Panc1 (cell line): ENCODE results near the gene C6orf89. TPM values are rescaled to one million over a fixed set of nuclear protein-coding genes. Genes with fewer than 3 reads are reported as not detected.

Experiments
- ATAC-seq: fragments of 200-7000 bp; cut with Tn5 transposase; 2 replicates; pipeline ENCODE4 v1.9.1; 2020; ENCODE audit warnings: mild to moderate bottlenecking, moderate library complexity
- BruUV-seq: library from RNA; stranded (reverse); fragments of 400-500 nt; replicated peaks from 2 replicates; lab custom pipeline; 2021; lab: Mats Ljungman, UMichigan
- CTCF ChIA-PET: fragments of 300-600 bp; sonication (Branson Sonifier 250); formaldehyde crosslinking; loops from one replicate; lab custom pipeline; 2022; ENCODE audit warnings: antibody characterized with exemption; lab: Charles Lee
- POLR2A ChIA-PET: fragments of 300-600 bp; sonication (Branson Sonifier 250); formaldehyde crosslinking; loops from one replicate; lab custom pipeline; 2022; ENCODE audit warnings: antibody characterized with exemption; lab: Charles Lee
- DNase-seq: peaks from one replicate; pipeline ENCODE4 v3.0.0-alpha.2; 2010; ENCODE audit warnings: low read depth, low spot score
- H3K27ac ChIP-seq: 2 replicates; pipeline ENCODE4 v1.5.1; 2011; ENCODE audit warnings: mild to moderate bottlenecking, low read length, inconsistent platforms
- H3K27me3 ChIP-seq: fragments of 200-500 bp; sonication (Bioruptor generic); 2 replicates; pipeline ENCODE4 v1.6.0; 2014; ENCODE audit warnings: low read length, inconsistent platforms; ENCODE audit not compliant: control insufficient read depth, insufficient read depth
- H3K36me3 ChIP-seq: fragments of 200-500 bp; sonication (Bioruptor generic); 2 replicates; pipeline ENCODE4 v1.5.1; 2014; ENCODE audit warnings: inconsistent platforms, mild to moderate bottlenecking, low read length, moderate library complexity; ENCODE audit not compliant: control insufficient read depth, insufficient read depth
- H3K4me1 ChIP-seq: 2 replicates; pipeline ENCODE4 v1.5.1; 2011; ENCODE audit warnings: inconsistent platforms, mild to moderate bottlenecking, low read length, moderate library complexity; ENCODE audit not compliant: control insufficient read depth, insufficient read depth
- H3K4me3 ChIP-seq, 2 experiments: 2 replicates each; pipeline ENCODE4 v1.5.1; 2011 to 2012; ENCODE audit warnings: low read depth in 2 of 2, low read length in 2 of 2, mild to moderate bottlenecking in 2 of 2, inconsistent platforms in 1 of 2, moderate library complexity in 1 of 2
- H3K9me3 ChIP-seq: fragments of 200-500 bp; sonication (Bioruptor generic); 2 replicates; pipeline ENCODE4 v1.5.1; 2014; ENCODE audit warnings: low read depth, mild to moderate bottlenecking, inconsistent platforms, low read length, moderate library complexity; ENCODE audit not compliant: control insufficient read depth, insufficient read depth
- POLR2AphosphoS5 ChIP-seq: IDR thresholded peaks from 2 replicates; pipeline ENCODE4 v1.6.1; 2012; ENCODE audit warnings: mild to moderate bottlenecking, low read depth, low read length, moderate library complexity
- SIN3A ChIP-seq: IDR thresholded peaks from 2 replicates; pipeline ENCODE4 v1.6.1; 2012; ENCODE audit warnings: low read depth, mild to moderate bottlenecking, low read length, moderate library complexity, borderline replicate concordance; ENCODE audit not compliant: insufficient read depth
- TCF7L2 ChIP-seq: IDR thresholded peaks from 2 replicates; pipeline ENCODE4 v1.6.1; 2011; ENCODE audit warnings: mild to moderate bottlenecking, low read depth, low read length, inconsistent platforms
- in situ Hi-C: cut with HindIII; loops from 2 replicates; pipeline ENCODE4 v1.10.0; 2016; ENCODE audit warnings: low sequenced_read_pairs, low pct_unique_long_range_greater_than_20kb
- intact Hi-C: fragments of 100-400 bp; cut with micrococcal nuclease; formaldehyde crosslinking; loops from one replicate; pipeline ENCODE4 v1.10.0; 2022; ENCODE audit not compliant: unreplicated experiment
- total RNA-seq: library from RNA; stranded (reverse); gene quantifications from one replicate; pipeline ENCODE4 v1.2.1, GENCODE V29; 2021; ENCODE audit not compliant: unreplicated experiment
- TF ChIP-seq, protein P1 (sequence below), 2 experiments: IDR thresholded peaks; 2 replicates each; pipeline ENCODE4 v1.6.1; 2011 to 2012; ENCODE audit warnings: low read depth in 2 of 2, control low read depth in 1 of 2, low read length in 1 of 2, mild to moderate bottlenecking in 1 of 2, moderate library complexity in 1 of 2; ENCODE audit not compliant: insufficient read depth in 1 of 2
- TF ChIP-seq, protein P2 (sequence below): fragments of 450-650 bp; IDR thresholded peaks from 2 replicates; pipeline ENCODE4 v1.5.1; 2017; ENCODE audit warnings: mild to moderate bottlenecking

Gene C6orf89
- total RNA-seq, 1 experiment from 2014 or later: 59.2 TPM

DNA sequence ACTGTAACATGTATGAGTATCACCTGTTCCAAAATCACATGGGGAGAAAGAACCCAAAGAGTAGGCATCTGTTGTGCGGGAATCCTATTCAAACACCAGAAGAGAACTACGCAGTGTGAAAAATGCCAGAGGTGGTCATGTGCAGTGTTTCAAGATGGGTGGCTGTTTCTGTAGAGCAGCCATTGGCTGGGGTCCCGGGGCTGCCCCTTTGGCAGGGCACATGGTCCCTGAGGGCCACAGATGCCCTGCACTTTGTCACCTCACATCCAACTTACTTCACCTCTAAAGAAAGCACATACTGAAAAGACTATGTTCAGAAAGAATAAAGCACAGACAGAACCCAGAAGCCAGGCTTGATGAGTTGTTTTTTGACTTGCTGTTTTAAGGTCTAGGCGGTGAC, 87.9 kb downstream of the C6orf89 start:
- Histone ChIP-seq H3K27ac (no peak overlapping the region), H3K36me3 (peaks cover 25% of the 10 kb centered on the region), H3K4me1 (no peaks in the 10 kb centered on the region), H3K27me3 (no peaks in the 10 kb centered on the region), H3K4me3 (no peak overlapping the region), H3K9me3 (no peaks in the 10 kb centered on the region)
- intact Hi-C loops: no loop called here
- in situ Hi-C loops: no loop called here
- BruUV-seq: no TSS peak
- ChIA-PET POLR2A (no interaction called here), CTCF (no interaction called here)
- TF ChIP-seq TCF7L2: no peak
- TF ChIP-seq, protein P1, sequence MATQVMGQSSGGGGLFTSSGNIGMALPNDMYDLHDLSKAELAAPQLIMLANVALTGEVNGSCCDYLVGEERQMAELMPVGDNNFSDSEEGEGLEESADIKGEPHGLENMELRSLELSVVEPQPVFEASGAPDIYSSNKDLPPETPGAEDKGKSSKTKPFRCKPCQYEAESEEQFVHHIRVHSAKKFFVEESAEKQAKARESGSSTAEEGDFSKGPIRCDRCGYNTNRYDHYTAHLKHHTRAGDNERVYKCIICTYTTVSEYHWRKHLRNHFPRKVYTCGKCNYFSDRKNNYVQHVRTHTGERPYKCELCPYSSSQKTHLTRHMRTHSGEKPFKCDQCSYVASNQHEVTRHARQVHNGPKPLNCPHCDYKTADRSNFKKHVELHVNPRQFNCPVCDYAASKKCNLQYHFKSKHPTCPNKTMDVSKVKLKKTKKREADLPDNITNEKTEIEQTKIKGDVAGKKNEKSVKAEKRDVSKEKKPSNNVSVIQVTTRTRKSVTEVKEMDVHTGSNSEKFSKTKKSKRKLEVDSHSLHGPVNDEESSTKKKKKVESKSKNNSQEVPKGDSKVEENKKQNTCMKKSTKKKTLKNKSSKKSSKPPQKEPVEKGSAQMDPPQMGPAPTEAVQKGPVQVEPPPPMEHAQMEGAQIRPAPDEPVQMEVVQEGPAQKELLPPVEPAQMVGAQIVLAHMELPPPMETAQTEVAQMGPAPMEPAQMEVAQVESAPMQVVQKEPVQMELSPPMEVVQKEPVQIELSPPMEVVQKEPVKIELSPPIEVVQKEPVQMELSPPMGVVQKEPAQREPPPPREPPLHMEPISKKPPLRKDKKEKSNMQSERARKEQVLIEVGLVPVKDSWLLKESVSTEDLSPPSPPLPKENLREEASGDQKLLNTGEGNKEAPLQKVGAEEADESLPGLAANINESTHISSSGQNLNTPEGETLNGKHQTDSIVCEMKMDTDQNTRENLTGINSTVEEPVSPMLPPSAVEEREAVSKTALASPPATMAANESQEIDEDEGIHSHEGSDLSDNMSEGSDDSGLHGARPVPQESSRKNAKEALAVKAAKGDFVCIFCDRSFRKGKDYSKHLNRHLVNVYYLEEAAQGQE (IDR thresholded peaks at IDR 0.05; ENCODE audit: insufficient read depth in 1 of 2, low read depth in 2 of 2, low read length in 1 of 2): no peak
- TF ChIP-seq SIN3A: no peak
- TF ChIP-seq, protein P2, sequence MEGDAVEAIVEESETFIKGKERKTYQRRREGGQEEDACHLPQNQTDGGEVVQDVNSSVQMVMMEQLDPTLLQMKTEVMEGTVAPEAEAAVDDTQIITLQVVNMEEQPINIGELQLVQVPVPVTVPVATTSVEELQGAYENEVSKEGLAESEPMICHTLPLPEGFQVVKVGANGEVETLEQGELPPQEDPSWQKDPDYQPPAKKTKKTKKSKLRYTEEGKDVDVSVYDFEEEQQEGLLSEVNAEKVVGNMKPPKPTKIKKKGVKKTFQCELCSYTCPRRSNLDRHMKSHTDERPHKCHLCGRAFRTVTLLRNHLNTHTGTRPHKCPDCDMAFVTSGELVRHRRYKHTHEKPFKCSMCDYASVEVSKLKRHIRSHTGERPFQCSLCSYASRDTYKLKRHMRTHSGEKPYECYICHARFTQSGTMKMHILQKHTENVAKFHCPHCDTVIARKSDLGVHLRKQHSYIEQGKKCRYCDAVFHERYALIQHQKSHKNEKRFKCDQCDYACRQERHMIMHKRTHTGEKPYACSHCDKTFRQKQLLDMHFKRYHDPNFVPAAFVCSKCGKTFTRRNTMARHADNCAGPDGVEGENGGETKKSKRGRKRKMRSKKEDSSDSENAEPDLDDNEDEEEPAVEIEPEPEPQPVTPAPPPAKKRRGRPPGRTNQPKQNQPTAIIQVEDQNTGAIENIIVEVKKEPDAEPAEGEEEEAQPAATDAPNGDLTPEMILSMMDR: no peak
- TF ChIP-seq POLR2AphosphoS5: no peak
- DNase-seq: no peak
- ATAC-seq: no peak

DNA sequence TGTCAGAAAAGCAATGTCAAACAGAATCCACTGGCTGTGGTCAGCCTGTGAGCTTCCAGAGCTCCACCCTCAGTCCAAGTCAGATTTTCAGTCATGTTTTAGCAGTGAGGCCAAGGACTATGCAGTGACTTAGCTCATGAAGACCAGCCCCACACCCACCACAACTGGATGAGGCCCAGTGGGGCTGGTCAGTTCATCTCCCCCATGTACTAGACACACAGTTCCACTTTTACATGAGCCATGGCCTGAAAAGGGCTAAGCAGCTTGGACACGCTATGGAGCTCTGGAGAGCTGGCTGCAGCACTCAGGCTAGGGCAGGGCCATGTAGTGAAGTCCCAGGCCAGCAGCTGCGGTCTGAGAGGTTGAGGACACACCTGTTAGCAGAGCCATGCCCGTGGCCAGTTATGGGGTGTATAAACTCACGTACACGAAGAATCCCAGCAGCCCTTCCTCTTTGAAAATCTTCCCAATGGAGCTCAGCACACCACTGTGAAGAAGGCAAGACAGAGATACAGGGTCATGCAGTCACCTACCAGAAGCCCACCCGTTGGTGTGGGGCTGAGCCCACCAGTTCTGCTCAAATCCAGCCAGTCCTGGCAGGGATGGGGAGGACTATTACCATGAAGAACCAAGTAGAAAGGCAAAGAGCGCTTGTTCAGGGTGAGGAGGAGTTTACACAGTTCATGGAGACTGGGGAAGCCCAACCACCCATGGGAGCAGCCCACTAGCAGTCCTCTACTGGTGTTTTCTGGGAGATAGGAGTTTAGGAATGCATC, 89.7 kb downstream of the C6orf89 start:
- peaks cover 24% of the 10 kb centered on the region for H3K36me3 ChIP-seq
- H3K27ac ChIP-seq: no peak overlapping the region
- H3K27me3 ChIP-seq: no peaks in the 10 kb centered on the region
- in situ Hi-C loops (no loop called here), intact Hi-C loops (no loop called here)
- H3K4me3 ChIP-seq: no peak overlapping the region
- no TSS peak for BruUV-seq
- ChIA-PET CTCF (no interaction called here), POLR2A (no interaction called here)
- no peak for DNase-seq
- no peaks in the 10 kb centered on the region for H3K9me3 ChIP-seq
- TF ChIP-seq, protein P1 (IDR thresholded peaks at IDR 0.05; ENCODE audit: insufficient read depth in 1 of 2, low read depth in 2 of 2, low read length in 1 of 2): no peak
- no peak for TF ChIP-seq TCF7L2
- TF ChIP-seq POLR2AphosphoS5: no peak
- TF ChIP-seq, protein P2: no peak
- no peak for TF ChIP-seq SIN3A
- peaks cover 5% of the 10 kb centered on the region; the same call in 1 of the 2 replicates for H3K4me1 ChIP-seq
- ATAC-seq: no peak
